ENCODE results near the gene PITPNC1.
A peak's percentile ranks its signal among the peaks of the same experiment; 100 is the strongest.
"Not testable (repeated sequence)": the region's sequence is repeated elsewhere in the genome, so short reads cannot be mapped to it uniquely, and the experiment has no call there.

The PITPNC1 gene

GRCh38 chr17:67366193-67367157 is 10.6 kb upstream of the PITPNC1 start, which contains the start of gene PSMD12:
Gene PSMD12 (minus strand): TSS chr17:67366577. CDS start chr17:67366519, 58 bp downstream.
- FAIRE-seq: peak; percentile 83
- DNase-seq (ENCODE audit: insufficient read length, low spot score): peak; percentile 88

- no peak for DNase-seq (ENCODE audit: insufficient read length, low spot score)
- no peak for FAIRE-seq
Measured at GRCh38 chr17:67369676-67370075, 7.4 kb upstream of the PITPNC1 start.

- FAIRE-seq: no peak
- no peak for DNase-seq (ENCODE audit: insufficient read length, low spot score)
Measured at GRCh38 chr17:67372751-67373150, 4.3 kb upstream of the PITPNC1 start.

- peak; percentile 87 for FAIRE-seq
Measured at GRCh38 chr17:67374329-67375053, 2.6 kb upstream of the PITPNC1 start.

GRCh38 chr17:67375054-67375427 is 2.0 kb upstream of the PITPNC1 start:
- no peak for FAIRE-seq
- no peak for DNase-seq (ENCODE audit: insufficient read length, low spot score)

More at GRCh38 chr17:67374329-67375053, 2.6 kb upstream of the PITPNC1 start:
- peak; percentile 44 for DNase-seq (ENCODE audit: insufficient read length, low spot score)

- DNase-seq (ENCODE audit: insufficient read length, low spot score): no peak
- FAIRE-seq: no peak
Measured at GRCh38 chr17:67375716-67376115, 1.4 kb upstream of the PITPNC1 start.

- no peak for DNase-seq (ENCODE audit: insufficient read length, low spot score)
Measured at GRCh38 chr17:67376415-67376736, 705 bp upstream of the PITPNC1 start.

GRCh38 chr17:67377488-67378453 is 690 bp downstream of the PITPNC1 start:
- DNase-seq (ENCODE audit: insufficient read length, low spot score) (peak; percentile 52), FAIRE-seq (no peak)

More at GRCh38 chr17:67376415-67376736, 705 bp upstream of the PITPNC1 start:
- FAIRE-seq: no peak

GRCh38 chr17:67378454-67379250 is 1.6 kb downstream of the PITPNC1 start:
- DNase-seq (ENCODE audit: insufficient read length, low spot score) (peak; percentile 76), FAIRE-seq (peak; percentile 48)

GRCh38 chr17:67379251-67379630 is 2.2 kb downstream of the PITPNC1 start:
- no peak for FAIRE-seq

GRCh38 chr17:67381929-67382257 is 4.8 kb downstream of the PITPNC1 start:
- FAIRE-seq: no peak

More at GRCh38 chr17:67379251-67379630, 2.2 kb downstream of the PITPNC1 start:
- DNase-seq (ENCODE audit: insufficient read length, low spot score): no peak

GRCh38 chr17:67385122-67385988 is 8.3 kb downstream of the PITPNC1 start:
- no peak for FAIRE-seq
- DNase-seq (ENCODE audit: insufficient read length, low spot score): no peak

More at GRCh38 chr17:67381929-67382257, 4.8 kb downstream of the PITPNC1 start:
- no peak for DNase-seq (ENCODE audit: insufficient read length, low spot score)

GRCh38 chr17:67386965-67387551 is 10.0 kb downstream of the PITPNC1 start:
- no peak for FAIRE-seq

GRCh38 chr17:67388536-67388935 is 11.5 kb downstream of the PITPNC1 start:
- not testable (repeated sequence) for DNase-seq (ENCODE audit: insufficient read length, low spot score); FAIRE-seq

More at GRCh38 chr17:67386965-67387551, 10.0 kb downstream of the PITPNC1 start:
- peak; percentile 37 for DNase-seq (ENCODE audit: insufficient read length, low spot score)

- DNase-seq (ENCODE audit: insufficient read length, low spot score) (no peak), FAIRE-seq (no peak)
Measured at GRCh38 chr17:67388986-67389385, 11.9 kb downstream of the PITPNC1 start.

- no peak for FAIRE-seq
- no peak for DNase-seq (ENCODE audit: insufficient read length, low spot score)
Measured at GRCh38 chr17:67390006-67390645, 13.0 kb downstream of the PITPNC1 start.

GRCh38 chr17:67390646-67391361 is 13.7 kb downstream of the PITPNC1 start:
- FAIRE-seq: peak; percentile 87
- DNase-seq (ENCODE audit: insufficient read length, low spot score): peak; percentile 38
